RWPE2 (cell line): Measurements from ENCODE around the gene PDCD1.
A peak's percentile ranks its signal among the peaks of the same experiment; 100 is the strongest.

Experiments used
- ATAC-seq: fragments of 200-7000 bp; cut with Tn5 transposase; 3 replicates; pipeline ENCODE4 v1.9.1; 2021; ENCODE audit warnings: low read depth
- DNase-seq: peaks from one replicate; pipeline ENCODE4 v3.0.0-alpha.2; 2020; ENCODE audit warnings: low spot score
- H3K27ac ChIP-seq: fragments of 450-650 bp; 2 replicates; pipeline ENCODE4 v1.5.1; 2017; ENCODE audit warnings: mild to moderate bottlenecking; ENCODE audit not compliant: poor library complexity, severe bottlenecking
- H3K27me3 ChIP-seq: fragments of 250-450 bp; sonication (Bioruptor Pico); 2 replicates; pipeline ENCODE4 v1.5.1; 2021; ENCODE audit warnings: mild to moderate bottlenecking, moderate library complexity; ENCODE audit not compliant: insufficient read depth, poor library complexity, severe bottlenecking
- H3K36me3 ChIP-seq: fragments of 250-450 bp; sonication (Bioruptor Pico); 2 replicates; pipeline ENCODE4 v1.5.1; 2020; ENCODE audit warnings: low read depth, mild to moderate bottlenecking, moderate library complexity
- H3K4me1 ChIP-seq: fragments of 250-450 bp; sonication (Bioruptor Pico); 2 replicates; pipeline ENCODE4 v1.5.1; 2021; ENCODE audit warnings: mild to moderate bottlenecking, moderate library complexity; ENCODE audit not compliant: insufficient read depth, poor library complexity, severe bottlenecking
- H3K4me3 ChIP-seq: fragments of 250-450 bp; sonication (Bioruptor Pico); 2 replicates; pipeline ENCODE4 v1.5.1; 2021; ENCODE audit warnings: mild to moderate bottlenecking, moderate library complexity; ENCODE audit not compliant: severe bottlenecking
- H3K9me3 ChIP-seq: fragments of 250-450 bp; sonication (Bioruptor Pico); 2 replicates; pipeline ENCODE4 v1.5.1; 2021; ENCODE audit warnings: mild to moderate bottlenecking, moderate library complexity; ENCODE audit not compliant: severe bottlenecking
- CTCF ChIP-seq: fragments of 450-650 bp; IDR thresholded peaks from one replicate; pipeline ENCODE4 v1.5.1; 2017; ENCODE audit warnings: mild to moderate bottlenecking, moderate library complexity; ENCODE audit not compliant: poor library complexity, severe bottlenecking

The PDCD1 gene

GRCh38 chr2:241870611-241871537 lies 12.2 kb upstream of the PDCD1 start:
- H3K27ac ChIP-seq: no peak overlapping the region
- DNase-seq (no peak), ATAC-seq (no peak)
- H3K4me1 ChIP-seq: no peaks in the 10 kb centered on the region
- H3K9me3 ChIP-seq: no peaks in the 10 kb centered on the region
- no peaks in the 10 kb centered on the region for H3K36me3 ChIP-seq
- no peak for TF ChIP-seq CTCF
- no peaks in the 10 kb centered on the region for H3K27me3 ChIP-seq
- no peak overlapping the region for H3K4me3 ChIP-seq

GRCh38 chr2:241870081-241870541 lies 11.4 kb upstream of the PDCD1 start:
- H3K9me3 ChIP-seq: no peaks in the 10 kb centered on the region
- no peaks in the 10 kb centered on the region for H3K27me3 ChIP-seq
- H3K36me3 ChIP-seq: no peaks in the 10 kb centered on the region
- no peak for TF ChIP-seq CTCF
- ATAC-seq (no peak), DNase-seq (peak; percentile 55)
- H3K4me3 ChIP-seq: no peak overlapping the region
- no peaks in the 10 kb centered on the region for H3K4me1 ChIP-seq
- no peak overlapping the region for H3K27ac ChIP-seq

- no peak within 1 kb of the TSS for H3K27ac ChIP-seq
- no peaks in the 10 kb centered on the region for H3K9me3 ChIP-seq
- no peaks in the 10 kb centered on the region for H3K36me3 ChIP-seq
- H3K4me3 ChIP-seq: no peak within 1 kb of the TSS
- no peaks in the 10 kb centered on the region for H3K4me1 ChIP-seq
- peak; percentile 40 for DNase-seq
- no peak for ATAC-seq
- no peaks in the 10 kb centered on the region for H3K27me3 ChIP-seq
- no peak for TF ChIP-seq CTCF
Measured at GRCh38 chr2:241869087-241869961, 10.6 kb upstream of the PDCD1 start, which contains the start of gene RTP5. TSS of gene RTP5 (plus strand) at chr2:241869729. CDS start at chr2:241869757, 28 bp downstream.

- no peaks in the 10 kb centered on the region for H3K36me3 ChIP-seq
- no peak overlapping the region for H3K27ac ChIP-seq
- H3K9me3 ChIP-seq: no peaks in the 10 kb centered on the region
- ATAC-seq (peak; percentile 8; the same call in 2 of the 3 replicates), DNase-seq (peak; percentile 34)
- H3K27me3 ChIP-seq: no peaks in the 10 kb centered on the region
- H3K4me3 ChIP-seq: no peak overlapping the region
- no peak for TF ChIP-seq CTCF
- H3K4me1 ChIP-seq: no peaks in the 10 kb centered on the region
Measured at GRCh38 chr2:241868661-241869081, 10.0 kb upstream of the PDCD1 start.
